GM21526 (cell line): Measurements from ENCODE around the gene ZNF362.
"Not testable (repeated sequence)": the region's sequence is repeated elsewhere in the genome, so short reads cannot be mapped to it uniquely, and the experiment has no call there.

Source experiments
- ATAC-seq: cut with Tn5 transposase; IDR thresholded peaks from one replicate; pipeline ENCODE4 v1.9.1; 2021; ENCODE audit warnings: moderate library complexity; ENCODE audit not compliant: unreplicated experiment, low FRiP score

The ZNF362 gene

GRCh38 chr1:33302325-33302724, 46.0 kb downstream of the ZNF362 start:
- no peak for ATAC-seq

- no peak for ATAC-seq
These were observed 48.7 kb downstream of the ZNF362 start for GRCh38 chr1:33305016-33305415.

- no peak for ATAC-seq
These were observed 49.7 kb downstream of the ZNF362 start for GRCh38 chr1:33305816-33306652.

- no peak for ATAC-seq
These were observed 50.6 kb downstream of the ZNF362 start for GRCh38 chr1:33306653-33307493.

GRCh38 chr1:33307494-33307864, 51.2 kb downstream of the ZNF362 start:
- no peak for ATAC-seq

- ATAC-seq = not testable (repeated sequence)
These were observed 53.1 kb downstream of the ZNF362 start for GRCh38 chr1:33309351-33309750.

- no peak for ATAC-seq
These were observed 54.4 kb downstream of the ZNF362 start for GRCh38 chr1:33310702-33311101.

GRCh38 chr1:33311706-33312412, 55.6 kb downstream of the ZNF362 start:
- no peak for ATAC-seq

- no peak for ATAC-seq
These were observed 56.1 kb downstream of the ZNF362 start for GRCh38 chr1:33312413-33312749.

GRCh38 chr1:33314416-33314815, 58.1 kb downstream of the ZNF362 start:
- ATAC-seq = no peak

GRCh38 chr1:33316601-33317000, 60.3 kb downstream of the ZNF362 start:
- no peak for ATAC-seq

- ATAC-seq = no peak
These were observed 61.1 kb downstream of the ZNF362 start for GRCh38 chr1:33317354-33317753.

GRCh38 chr1:33317946-33318345, 61.7 kb downstream of the ZNF362 start:
- ATAC-seq = no peak

- ATAC-seq = no peak
These were observed 63.1 kb downstream of the ZNF362 start for GRCh38 chr1:33319186-33319948.

- ATAC-seq = no peak
These were observed 63.8 kb downstream of the ZNF362 start for GRCh38 chr1:33319949-33320618.

GRCh38 chr1:33320619-33321165, 64.4 kb downstream of the ZNF362 start, which contains the start of gene A3GALT2:
Gene A3GALT2, minus strand, starts transcription at chr1:33321098. Its CDS starts 0 bp downstream, at chr1:33321098.
- ATAC-seq = no peak

- no peak for ATAC-seq
These were observed 64.9 kb downstream of the ZNF362 start for GRCh38 chr1:33321178-33321577.

GRCh38 chr1:33322109-33322508, 65.8 kb downstream of the ZNF362 start:
- no peak for ATAC-seq

GRCh38 chr1:33322870-33323585, 66.7 kb downstream of the ZNF362 start:
- ATAC-seq = no peak
